GM19463 (cell line): ENCODE measurements around the gene CLEC4G.
"Not testable (repeated sequence)": the region's sequence is repeated elsewhere in the genome, so short reads cannot be mapped to it uniquely, and the experiment has no call there.

Experiments used
- ATAC-seq: cut with Tn5 transposase; IDR thresholded peaks from one replicate; pipeline ENCODE4 v1.9.1; 2021; ENCODE audit warnings: mild to moderate bottlenecking, moderate library complexity; ENCODE audit not compliant: unreplicated experiment

CLEC4G gene

GRCh38 chr19:7746903-7747884, 15.3 kb upstream of the CLEC4G start, which contains the start of gene CD209:
CD209 (minus strand) TSS chr19:7747534; CDS start chr19:7747511, 23 bp downstream.
- no peak for ATAC-seq

DNA sequence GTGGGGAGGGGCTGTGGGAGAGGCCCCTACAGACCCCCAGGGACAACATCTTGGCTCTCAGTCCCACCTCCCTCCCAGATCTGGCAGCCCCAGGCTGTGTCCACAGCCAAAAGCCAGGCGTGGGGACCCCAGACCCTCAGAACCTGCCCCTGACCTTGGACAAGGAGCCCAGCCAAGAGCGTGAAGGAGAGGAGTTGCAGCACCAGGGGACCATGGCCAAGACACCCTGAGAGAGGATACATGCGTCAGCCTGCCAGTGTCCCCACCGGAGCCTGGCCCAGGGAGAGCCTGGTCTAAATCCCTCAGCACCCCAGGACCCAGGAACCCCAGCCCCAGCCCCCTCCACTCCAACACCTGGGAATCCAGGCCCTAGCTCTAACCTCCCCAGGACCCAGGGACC, 14.4 kb upstream of the CLEC4G start:
- ATAC-seq: not testable (repeated sequence)

- no peak for ATAC-seq
These were observed 13.2 kb upstream of the CLEC4G start for GRCh38 chr19:7744871-7745650.

DNA sequence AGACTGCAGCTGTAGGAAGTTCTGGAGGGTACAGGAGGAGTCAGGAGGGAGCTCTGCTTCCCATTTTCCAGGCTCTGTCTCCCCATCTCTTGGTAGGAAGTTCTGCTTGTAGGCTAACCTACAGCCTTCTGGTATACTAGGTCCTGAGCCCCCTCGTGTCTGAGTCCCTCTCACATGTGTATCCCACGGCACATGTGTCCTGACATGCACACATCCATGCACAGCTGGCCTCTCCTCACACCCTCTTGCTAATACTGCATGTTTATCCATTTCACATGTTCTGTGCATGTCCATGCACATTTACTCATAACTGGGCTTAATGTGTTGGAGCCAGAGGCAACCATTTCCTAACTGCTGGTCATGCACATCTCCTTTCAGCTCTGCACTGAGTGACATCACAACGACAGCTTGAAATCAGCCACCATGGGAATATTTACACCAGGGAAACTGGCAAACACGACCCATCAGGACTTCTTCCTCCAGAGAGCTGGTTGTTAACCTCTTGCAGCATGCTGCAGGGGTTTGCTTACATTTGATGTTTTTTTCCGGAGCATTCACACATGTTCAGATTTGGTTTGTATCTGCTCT, 12.4 kb upstream of the CLEC4G start:
- ATAC-seq: no peak

- no peak for ATAC-seq
These were observed 11.5 kb upstream of the CLEC4G start for GRCh38 chr19:7743425-7743841.

GRCh38 chr19:7742991-7743390, 11.1 kb upstream of the CLEC4G start:
- ATAC-seq: no peak

- no peak for ATAC-seq
These were observed 10.7 kb upstream of the CLEC4G start for GRCh38 chr19:7742575-7742974.

- ATAC-seq: no peak
These were observed 8.8 kb upstream of the CLEC4G start for GRCh38 chr19:7740682-7741054.

- no peak for ATAC-seq
These were observed 8.1 kb upstream of the CLEC4G start for GRCh38 chr19:7739801-7740681.

DNA sequence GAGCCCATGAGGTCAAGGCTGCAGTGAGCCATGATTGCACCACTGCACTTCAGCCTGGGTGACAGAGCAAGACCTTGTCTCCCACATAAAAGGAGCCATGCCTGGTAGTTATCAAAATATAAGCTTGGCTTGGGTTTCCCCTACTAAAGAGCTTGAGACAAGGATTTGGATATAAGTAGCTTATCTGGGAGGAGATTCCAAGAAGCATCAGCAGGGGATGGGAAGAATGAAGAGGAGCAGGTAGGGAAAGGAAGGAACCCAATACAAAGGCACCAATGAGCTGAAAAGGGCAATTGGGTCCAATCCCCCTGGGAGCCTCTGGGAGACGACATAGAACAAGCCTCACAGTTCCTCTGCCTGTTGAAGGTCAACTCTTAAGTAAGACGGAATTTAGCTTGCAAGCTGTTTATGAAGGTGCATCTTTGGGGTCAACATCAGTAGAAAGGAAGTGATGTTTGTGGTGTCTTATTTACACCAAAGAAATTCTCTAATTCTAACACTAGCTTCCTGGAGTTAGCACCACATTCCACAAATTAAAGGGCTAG, 7.4 kb upstream of the CLEC4G start:
- ATAC-seq: no peak

GRCh38 chr19:7738023-7738422, 6.1 kb upstream of the CLEC4G start:
- no peak for ATAC-seq

DNA sequence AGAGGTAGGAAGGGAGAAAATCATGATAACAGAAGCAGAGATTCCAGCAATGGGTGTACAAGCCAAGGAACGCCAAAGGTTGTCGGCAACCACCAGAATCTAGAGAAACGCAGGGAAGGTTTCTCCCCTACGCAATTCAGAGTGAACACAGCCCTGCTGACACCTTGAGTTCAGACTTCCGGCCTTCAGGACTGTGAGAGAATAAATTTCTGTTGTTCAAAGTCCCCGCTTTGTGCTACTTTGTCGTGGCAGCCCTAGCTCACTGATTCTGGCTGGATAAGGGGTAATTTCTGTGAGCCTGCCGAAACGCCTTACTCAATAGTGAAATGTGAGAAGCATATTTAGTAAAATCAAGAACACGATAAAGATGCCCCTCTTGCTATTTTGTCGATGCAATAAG, 5.3 kb upstream of the CLEC4G start:
- ATAC-seq: no peak

- no peak for ATAC-seq
These were observed 4.2 kb upstream of the CLEC4G start for GRCh38 chr19:7736148-7736547.

DNA sequence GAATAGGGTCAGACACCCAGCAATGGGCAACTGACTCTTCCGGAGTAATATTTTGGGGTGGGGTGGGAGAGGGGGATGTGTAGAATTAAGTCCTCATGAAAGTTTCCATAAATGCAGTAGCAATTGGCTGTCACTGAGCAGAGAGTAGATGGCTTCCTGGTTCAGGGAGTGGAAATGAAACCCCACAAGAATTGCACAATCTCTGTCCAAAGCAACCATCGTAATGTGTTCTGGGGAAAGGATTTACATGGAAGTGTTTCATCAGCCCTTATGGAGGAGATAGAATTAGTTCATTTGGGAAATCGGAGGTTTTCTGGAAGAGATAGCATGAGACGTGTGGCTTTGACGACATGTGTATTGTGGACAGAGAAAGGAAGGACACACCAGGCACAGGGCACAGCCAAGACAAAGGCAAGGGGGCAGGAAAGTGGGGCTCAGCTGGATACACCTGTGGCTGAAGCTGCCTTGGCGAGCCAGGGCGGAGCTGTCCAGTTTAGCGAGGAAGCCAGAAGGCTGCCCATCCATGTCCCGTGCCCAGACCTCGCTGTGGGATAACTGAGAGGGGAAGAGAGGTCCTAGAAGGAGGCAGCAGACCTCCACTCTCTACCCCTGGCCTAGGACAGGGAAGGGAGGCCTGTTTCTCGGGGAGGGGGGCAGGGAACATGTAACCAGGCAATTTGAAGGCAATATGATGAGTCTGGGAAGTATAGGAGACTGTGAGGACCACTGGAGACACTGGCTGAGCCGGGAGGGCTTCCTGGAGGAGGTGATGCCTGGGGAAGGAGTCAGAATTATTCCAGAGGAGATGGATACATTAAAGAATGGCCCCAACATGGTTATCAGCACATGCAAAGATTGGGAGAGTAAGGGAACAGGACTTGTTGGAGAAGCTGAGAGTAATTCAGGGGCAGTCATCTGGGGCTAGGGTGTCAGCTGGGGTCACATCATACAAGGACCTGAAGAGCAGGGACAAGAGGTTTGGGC, 2.6 kb upstream of the CLEC4G start:
- no peak for ATAC-seq

GRCh38 chr19:7733376-7733775, 1.5 kb upstream of the CLEC4G start:
- ATAC-seq: no peak

GRCh38 chr19:7731615-7732014, 295 bp downstream of the CLEC4G start:
- no peak for ATAC-seq

DNA sequence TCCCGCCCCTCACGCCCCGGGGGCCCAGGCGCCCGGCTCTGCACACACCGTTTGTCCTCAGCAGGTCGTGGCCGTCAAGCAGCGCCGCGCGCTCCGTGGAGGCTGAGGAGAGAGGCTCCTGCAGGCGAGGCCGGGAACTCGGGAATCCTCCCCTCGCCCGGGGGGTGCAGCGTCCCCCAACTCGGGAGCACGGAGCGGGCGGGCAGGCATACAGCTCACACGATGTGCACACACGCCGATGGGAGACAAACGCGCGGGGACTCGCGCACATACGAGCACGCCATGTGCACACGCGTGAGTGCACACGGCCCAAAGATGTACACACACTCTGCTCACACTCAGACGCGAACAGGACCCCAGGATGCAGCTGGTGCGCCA, 703 bp downstream of the CLEC4G start:
- ATAC-seq: no peak

- ATAC-seq: no peak
These were observed 1.4 kb downstream of the CLEC4G start for GRCh38 chr19:7730286-7731217.
